ENCODE results near the gene AMTN.
"Not testable (repeated sequence)": the region's sequence is repeated elsewhere in the genome, so short reads cannot be mapped to it uniquely, and the experiment has no call there.

The AMTN gene

GRCh38 chr4:70518269-70518668 is at the start of gene AMTN:
AMTN (plus strand) TSS chr4:70518569; CDS start chr4:70518778, 209 bp downstream.
- no peak for DNase-seq

GRCh38 chr4:70471897-70472296 is 46.5 kb upstream of the AMTN start, which contains the start of gene MUC7:
MUC7 (plus strand) TSS chr4:70472197; CDS start chr4:70474022, 1,825 bp downstream.
- DNase-seq: no peak

- DNase-seq: no peak
These were observed 44.7 kb upstream of the AMTN start for GRCh38 chr4:70473679-70474078.

- no peak for DNase-seq
These were observed 29.6 kb upstream of the AMTN start for GRCh38 chr4:70488748-70489147.

- DNase-seq: no peak
These were observed 22.1 kb upstream of the AMTN start for GRCh38 chr4:70496231-70496630.

GRCh38 chr4:70501838-70502237 is 16.5 kb upstream of the AMTN start:
- DNase-seq: not testable (repeated sequence)

- no peak for DNase-seq
These were observed 13.6 kb upstream of the AMTN start for GRCh38 chr4:70504733-70505132.

- DNase-seq: peak; percentile 3
These were observed 13.1 kb upstream of the AMTN start for GRCh38 chr4:70505151-70505748.

- DNase-seq: no peak
These were observed 9.6 kb upstream of the AMTN start for GRCh38 chr4:70508801-70509200.

GRCh38 chr4:70511365-70511764 is 7.0 kb upstream of the AMTN start:
- DNase-seq: no peak

GRCh38 chr4:70515367-70516250 is 2.8 kb upstream of the AMTN start:
- DNase-seq: no peak

- DNase-seq: no peak
These were observed 347 bp downstream of the AMTN start for GRCh38 chr4:70518716-70519115.

- DNase-seq: no peak
These were observed 4.3 kb downstream of the AMTN start for GRCh38 chr4:70522626-70523025.

- DNase-seq: no peak
These were observed 12.6 kb downstream of the AMTN start for GRCh38 chr4:70530997-70531396.

GRCh38 chr4:70531981-70532380 is 13.6 kb downstream of the AMTN start:
- no peak for DNase-seq

GRCh38 chr4:70533211-70533610 is 14.8 kb downstream of the AMTN start:
- DNase-seq: no peak

- no peak for DNase-seq
These were observed 15.4 kb downstream of the AMTN start for GRCh38 chr4:70533791-70534190.

GRCh38 chr4:70534886-70535285 is 16.5 kb downstream of the AMTN start:
- not testable (repeated sequence) for DNase-seq

- DNase-seq: no peak
These were observed 20.5 kb downstream of the AMTN start for GRCh38 chr4:70538869-70539268.

GRCh38 chr4:70544279-70544868 is 26.0 kb downstream of the AMTN start:
- no peak for DNase-seq

GRCh38 chr4:70556856-70557255 is 38.5 kb downstream of the AMTN start:
- no peak for DNase-seq

GRCh38 chr4:70559211-70559830 is 41.0 kb downstream of the AMTN start:
- no peak for DNase-seq

- no peak for DNase-seq
These were observed 41.6 kb downstream of the AMTN start for GRCh38 chr4:70559924-70560323.

All from DMS79 treated with DMSO at 0.1 percent for 48 hours (cell line).